CD4-positive, alpha-beta T cell treated with Interleukin-15 for 4 hours (primary cell): ENCODE results near the gene TLE6.
A peak's percentile ranks its signal among the peaks of the same experiment; 100 is the strongest.
"Not testable (repeated sequence)": the region's sequence is repeated elsewhere in the genome, so short reads cannot be mapped to it uniquely, and the experiment has no call there.

ENCODE experiments used
- DNase-seq: peaks from one replicate; pipeline ENCODE4 v3.0.0-alpha.2; 2020; ENCODE audit warnings: low spot score

Gene TLE6

GRCh38 chr19:3029065-3029923 is 51.9 kb downstream of the TLE6 start, which contains the start of gene TLE2:
TLE2 (minus strand) TSS chr19:3029280; CDS start chr19:3028904, 376 bp downstream.
- no peak for DNase-seq

- no peak for DNase-seq
Observed at GRCh38 chr19:3031607-3031867, 54.2 kb downstream of the TLE6 start.

- DNase-seq, result no peak
Observed at GRCh38 chr19:3033595-3034405, 56.4 kb downstream of the TLE6 start.

- DNase-seq, result no peak
Observed at GRCh38 chr19:3034406-3034655, 57.0 kb downstream of the TLE6 start.

GRCh38 chr19:3034656-3035541 is 57.5 kb downstream of the TLE6 start:
- peak; percentile 30 for DNase-seq

GRCh38 chr19:3035542-3036118 is 58.3 kb downstream of the TLE6 start:
- peak; percentile 98 for DNase-seq

- DNase-seq, result peak; percentile 75
Observed at GRCh38 chr19:3036119-3036976, 59.0 kb downstream of the TLE6 start.

GRCh38 chr19:3036977-3037544 is 59.7 kb downstream of the TLE6 start:
- not testable (repeated sequence) for DNase-seq

GRCh38 chr19:3038214-3038613 is 60.9 kb downstream of the TLE6 start:
- DNase-seq, result no peak

- no peak for DNase-seq
Observed at GRCh38 chr19:3039125-3039524, 61.8 kb downstream of the TLE6 start.

- DNase-seq, result no peak
Observed at GRCh38 chr19:3039641-3040077, 62.3 kb downstream of the TLE6 start.

GRCh38 chr19:3041327-3041726 is 64.0 kb downstream of the TLE6 start:
- DNase-seq, result no peak

- no peak for DNase-seq
Observed at GRCh38 chr19:3041761-3042620, 64.6 kb downstream of the TLE6 start.

GRCh38 chr19:3042621-3043267 is 65.4 kb downstream of the TLE6 start:
- no peak for DNase-seq
